Endothelial cell (in vitro differentiated cells): Measurements from ENCODE around the gene OBSL1. TPM values are rescaled to one million over a fixed set of nuclear protein-coding genes. Genes with fewer than 3 reads are reported as not detected.

Experiments
- DNase-seq: peaks from one replicate; pipeline ENCODE4 v3.0.0; 2021; ENCODE audit warnings: low spot score
- H3K27ac Mint-ChIP-seq: one replicate; pipeline ENCODE4 v1.8.0; 2021; ENCODE audit warnings: mixed read lengths, inconsistent platforms; ENCODE audit not compliant: unreplicated experiment
- H3K27me3 Mint-ChIP-seq: one replicate; pipeline ENCODE4 v1.8.0; 2021; ENCODE audit warnings: mild to moderate bottlenecking, moderate library complexity, mixed read lengths, inconsistent platforms; ENCODE audit not compliant: unreplicated experiment
- H3K36me3 Mint-ChIP-seq: one replicate; pipeline ENCODE4 v1.8.0; 2021; ENCODE audit warnings: mild to moderate bottlenecking, low read depth, mixed read lengths, inconsistent platforms; ENCODE audit not compliant: unreplicated experiment
- H3K4me1 Mint-ChIP-seq: one replicate; pipeline ENCODE4 v1.8.0; 2021; ENCODE audit warnings: mild to moderate bottlenecking, mixed read lengths, inconsistent platforms; ENCODE audit not compliant: unreplicated experiment
- H3K4me3 Mint-ChIP-seq: one replicate; pipeline ENCODE4 v1.8.0; 2021; ENCODE audit warnings: mild to moderate bottlenecking, mixed read lengths, inconsistent platforms; ENCODE audit not compliant: unreplicated experiment
- H3K9me3 Mint-ChIP-seq: one replicate; pipeline ENCODE4 v1.8.0; 2021; ENCODE audit warnings: mixed read lengths, inconsistent platforms; ENCODE audit not compliant: unreplicated experiment
- CTCF ChIP-seq: fragments of 200-600 bp; sonication (generic); IDR thresholded peaks from one replicate; pipeline ENCODE4 v1.5.0; 2021; ENCODE audit warnings: antibody characterized with exemption; ENCODE audit not compliant: unreplicated experiment
- total RNA-seq: library from RNA; stranded (reverse); fragmentation: NEBNext Ultra II Directional; extraction: Animal tissue kit (Norgen Biotek cat#: 25700); gene quantifications from one replicate; pipeline ENCODE4 v1.2.1, GENCODE V29; 2021; ENCODE audit not compliant: unreplicated experiment

Gene OBSL1
- total RNA-seq, 1 donor from 2014 or later, result 53.4 TPM

GRCh38 chr2:219567131-219567530 is 4.2 kb downstream of the OBSL1 start:
- no peak overlapping the region for H3K27ac Mint-ChIP-seq
- peaks cover 10% of the 10 kb centered on the region for H3K4me1 Mint-ChIP-seq
- TF ChIP-seq CTCF, result no peak
- peaks cover 27% of the 10 kb centered on the region for H3K27me3 Mint-ChIP-seq
- no peak overlapping the region for H3K4me3 Mint-ChIP-seq
- no peak for DNase-seq
- H3K36me3 Mint-ChIP-seq, result peaks cover 31% of the 10 kb centered on the region
- no peaks in the 10 kb centered on the region for H3K9me3 Mint-ChIP-seq

GRCh38 chr2:219566640-219567039 is 4.7 kb downstream of the OBSL1 start:
- no peak for DNase-seq
- no peak for TF ChIP-seq CTCF
- H3K4me3 Mint-ChIP-seq, result peak overlapping the region; percentile 22
- peaks cover 24% of the 10 kb centered on the region for H3K27me3 Mint-ChIP-seq
- H3K9me3 Mint-ChIP-seq, result no peaks in the 10 kb centered on the region
- peaks cover 28% of the 10 kb centered on the region for H3K36me3 Mint-ChIP-seq
- peaks cover 7% of the 10 kb centered on the region for H3K4me1 Mint-ChIP-seq
- H3K27ac Mint-ChIP-seq, result no peak overlapping the region

DNA sequence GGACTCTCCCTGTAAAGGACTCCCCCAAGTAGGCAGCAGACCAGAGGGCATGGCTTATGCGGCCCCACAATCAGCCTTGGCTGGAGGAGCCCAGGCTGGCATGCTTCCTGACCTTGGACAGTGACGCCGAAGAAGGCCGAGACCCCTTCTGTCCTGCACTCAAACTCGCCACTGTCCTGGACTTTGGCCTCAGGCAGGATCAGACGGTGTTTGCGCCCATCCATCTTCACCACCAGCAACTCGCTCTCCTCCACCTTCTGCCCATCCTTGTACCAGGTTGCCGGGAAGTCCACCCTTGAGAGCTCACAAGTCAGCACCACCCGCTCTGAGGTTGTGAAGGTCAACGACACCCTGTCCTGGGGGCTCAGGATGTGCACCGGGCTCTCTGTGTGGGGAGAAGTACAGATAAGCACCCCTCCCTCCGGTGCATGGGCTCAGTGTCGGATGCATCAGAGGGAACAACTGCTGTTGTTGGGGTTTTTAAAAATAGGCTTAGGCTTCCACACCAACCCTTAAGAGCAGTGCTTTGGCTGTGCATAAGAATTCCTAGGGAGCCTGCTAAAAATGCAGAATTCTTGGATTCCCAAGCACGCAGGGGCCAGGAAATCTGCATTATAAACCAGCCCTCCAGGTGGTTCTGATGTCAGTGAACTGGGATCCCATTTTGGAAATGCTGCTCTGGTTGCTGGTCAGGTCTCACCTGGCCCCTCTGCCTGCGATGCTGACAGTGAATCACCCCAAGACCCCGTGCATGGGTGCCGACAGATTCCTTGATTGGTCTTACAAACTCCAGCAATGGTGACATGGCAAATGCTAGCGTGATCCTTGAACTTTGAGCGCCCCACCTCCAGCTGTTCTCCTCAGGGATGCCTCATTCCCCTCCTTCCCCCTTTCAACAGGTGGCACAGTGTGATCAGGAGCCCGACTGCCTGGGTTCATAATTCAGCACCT is 5.9 kb downstream of the OBSL1 start:
- peaks cover 27% of the 10 kb centered on the region for H3K36me3 Mint-ChIP-seq
- TF ChIP-seq CTCF, result no peak
- H3K27me3 Mint-ChIP-seq, result peaks cover 27% of the 10 kb centered on the region
- H3K9me3 Mint-ChIP-seq, result no peaks in the 10 kb centered on the region
- H3K4me1 Mint-ChIP-seq, result peaks cover 17% of the 10 kb centered on the region
- no peak for DNase-seq
- no peak overlapping the region for H3K4me3 Mint-ChIP-seq
- no peak overlapping the region for H3K27ac Mint-ChIP-seq

GRCh38 chr2:219563271-219563928 is 7.9 kb downstream of the OBSL1 start:
- no peak overlapping the region for H3K27ac Mint-ChIP-seq

More at GRCh38 chr2:219563271-219563928, 7.9 kb downstream of the OBSL1 start:
- Mint-ChIP-seq H3K4me3 (no peak overlapping the region), H3K36me3 (peaks cover 27% of the 10 kb centered on the region), H3K27me3 (peaks cover 17% of the 10 kb centered on the region), H3K9me3 (no peaks in the 10 kb centered on the region), H3K4me1 (peaks cover 11% of the 10 kb centered on the region)
- DNase-seq, result no peak
- no peak for TF ChIP-seq CTCF
